SHP77 treated with DMSO at 0.1 percent for 48 hours (cell line): ENCODE results near the gene KCNH3.

Experiments used
- DNase-seq: peaks from one replicate; lab custom pipeline; 2025; lab: John Stamatoyannopoulos, UW

The KCNH3 gene

GRCh38 chr12:49543914-49544815, 5.3 kb downstream of the KCNH3 start:
- no peak for DNase-seq

GRCh38 chr12:49545815-49546214, 7.0 kb downstream of the KCNH3 start:
- DNase-seq: no peak

- no peak for DNase-seq
These were observed 7.7 kb downstream of the KCNH3 start for GRCh38 chr12:49546481-49546880.

- no peak for DNase-seq
These were observed 8.4 kb downstream of the KCNH3 start for GRCh38 chr12:49547090-49547690.

GRCh38 chr12:49548481-49548821, 9.6 kb downstream of the KCNH3 start:
- no peak for DNase-seq

- no peak for DNase-seq
These were observed 10.2 kb downstream of the KCNH3 start for GRCh38 chr12:49548822-49549648.

- DNase-seq: peak; percentile 62
These were observed 11.2 kb downstream of the KCNH3 start for GRCh38 chr12:49549735-49550692.

GRCh38 chr12:49550693-49551252, 11.9 kb downstream of the KCNH3 start:
- no peak for DNase-seq

- DNase-seq: no peak
These were observed 13.2 kb downstream of the KCNH3 start for GRCh38 chr12:49552014-49552413.

GRCh38 chr12:49552425-49552824, 13.6 kb downstream of the KCNH3 start:
- DNase-seq: no peak

GRCh38 chr12:49552899-49553298, 14.1 kb downstream of the KCNH3 start:
- DNase-seq: no peak

GRCh38 chr12:49553512-49554088, 14.8 kb downstream of the KCNH3 start:
- peak; percentile 39 for DNase-seq

- DNase-seq: no peak
These were observed 15.4 kb downstream of the KCNH3 start for GRCh38 chr12:49554266-49554665.

GRCh38 chr12:49555631-49556390, 17.0 kb downstream of the KCNH3 start:
- no peak for DNase-seq

- no peak for DNase-seq
These were observed 17.8 kb downstream of the KCNH3 start for GRCh38 chr12:49556391-49557186.

GRCh38 chr12:49557187-49557916, 18.5 kb downstream of the KCNH3 start:
- DNase-seq: no peak

- DNase-seq: no peak
These were observed 19.0 kb downstream of the KCNH3 start for GRCh38 chr12:49557917-49558215.

GRCh38 chr12:49558526-49558925, 19.7 kb downstream of the KCNH3 start:
- no peak for DNase-seq
